Endothelial cell (in vitro differentiated cells): ENCODE data around the gene FOXL3. TPM values are rescaled to one million over a fixed set of nuclear protein-coding genes. Genes with fewer than 3 reads are reported as not detected.

Experiments
- DNase-seq: peaks from one replicate; pipeline ENCODE4 v3.0.0; 2021; ENCODE audit warnings: low spot score
- H3K27ac Mint-ChIP-seq: one replicate; pipeline ENCODE4 v1.8.0; 2021; ENCODE audit warnings: mixed read lengths, inconsistent platforms; ENCODE audit not compliant: unreplicated experiment
- H3K27me3 Mint-ChIP-seq: one replicate; pipeline ENCODE4 v1.8.0; 2021; ENCODE audit warnings: mild to moderate bottlenecking, moderate library complexity, mixed read lengths, inconsistent platforms; ENCODE audit not compliant: unreplicated experiment
- H3K36me3 Mint-ChIP-seq: one replicate; pipeline ENCODE4 v1.8.0; 2021; ENCODE audit warnings: mild to moderate bottlenecking, low read depth, mixed read lengths, inconsistent platforms; ENCODE audit not compliant: unreplicated experiment
- H3K4me1 Mint-ChIP-seq: one replicate; pipeline ENCODE4 v1.8.0; 2021; ENCODE audit warnings: mild to moderate bottlenecking, mixed read lengths, inconsistent platforms; ENCODE audit not compliant: unreplicated experiment
- H3K4me3 Mint-ChIP-seq: one replicate; pipeline ENCODE4 v1.8.0; 2021; ENCODE audit warnings: mild to moderate bottlenecking, mixed read lengths, inconsistent platforms; ENCODE audit not compliant: unreplicated experiment
- H3K9me3 Mint-ChIP-seq: one replicate; pipeline ENCODE4 v1.8.0; 2021; ENCODE audit warnings: mixed read lengths, inconsistent platforms; ENCODE audit not compliant: unreplicated experiment
- total RNA-seq: library from RNA; stranded (reverse); fragmentation: NEBNext Ultra II Directional; extraction: Animal tissue kit (Norgen Biotek cat#: 25700); gene quantifications from one replicate; pipeline ENCODE4 v1.2.1, GENCODE V29; 2021; ENCODE audit not compliant: unreplicated experiment
- TF ChIP-seq, protein P1 (sequence below): fragments of 200-600 bp; sonication (generic); IDR thresholded peaks from one replicate; pipeline ENCODE4 v1.5.0; 2021; ENCODE audit warnings: antibody characterized with exemption; ENCODE audit not compliant: unreplicated experiment

FOXL3 gene
- total RNA-seq, 1 donor from 2014 or later, result not detected

DNA sequence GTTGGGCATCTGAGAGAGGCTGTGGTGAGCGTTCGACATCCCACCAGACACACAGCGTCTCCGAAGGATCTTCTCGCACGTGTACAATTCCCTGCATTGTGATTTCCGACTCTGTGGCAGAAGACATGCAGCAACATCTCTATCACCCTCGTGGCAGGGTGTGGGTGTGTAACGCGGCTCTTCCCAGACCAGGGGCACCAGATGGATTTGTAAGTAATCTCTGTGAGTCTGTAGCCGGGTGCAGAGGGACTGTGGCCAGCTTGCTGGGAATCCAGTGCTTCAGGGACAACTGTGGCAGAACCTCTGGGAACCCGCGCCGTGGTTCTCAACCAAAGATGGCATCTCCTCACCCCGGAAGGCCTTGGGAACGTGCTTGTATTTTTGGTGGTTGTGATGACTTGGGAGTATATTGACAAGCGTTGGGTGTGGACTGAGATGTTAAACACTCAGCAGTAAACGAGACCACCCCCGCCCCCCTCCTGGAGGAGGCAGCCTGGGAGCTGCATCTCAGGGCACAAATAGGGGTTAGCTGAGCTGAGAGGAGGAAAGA lies 21.2 kb downstream of the FOXL3 start:
- Mint-ChIP-seq H3K4me3 (no peak overlapping the region), H3K27me3 (peaks cover 7% of the 10 kb centered on the region), H3K27ac (no peak overlapping the region), H3K4me1 (peaks cover 7% of the 10 kb centered on the region), H3K9me3 (no peaks in the 10 kb centered on the region), H3K36me3 (no peaks in the 10 kb centered on the region)
- TF ChIP-seq, protein P1, sequence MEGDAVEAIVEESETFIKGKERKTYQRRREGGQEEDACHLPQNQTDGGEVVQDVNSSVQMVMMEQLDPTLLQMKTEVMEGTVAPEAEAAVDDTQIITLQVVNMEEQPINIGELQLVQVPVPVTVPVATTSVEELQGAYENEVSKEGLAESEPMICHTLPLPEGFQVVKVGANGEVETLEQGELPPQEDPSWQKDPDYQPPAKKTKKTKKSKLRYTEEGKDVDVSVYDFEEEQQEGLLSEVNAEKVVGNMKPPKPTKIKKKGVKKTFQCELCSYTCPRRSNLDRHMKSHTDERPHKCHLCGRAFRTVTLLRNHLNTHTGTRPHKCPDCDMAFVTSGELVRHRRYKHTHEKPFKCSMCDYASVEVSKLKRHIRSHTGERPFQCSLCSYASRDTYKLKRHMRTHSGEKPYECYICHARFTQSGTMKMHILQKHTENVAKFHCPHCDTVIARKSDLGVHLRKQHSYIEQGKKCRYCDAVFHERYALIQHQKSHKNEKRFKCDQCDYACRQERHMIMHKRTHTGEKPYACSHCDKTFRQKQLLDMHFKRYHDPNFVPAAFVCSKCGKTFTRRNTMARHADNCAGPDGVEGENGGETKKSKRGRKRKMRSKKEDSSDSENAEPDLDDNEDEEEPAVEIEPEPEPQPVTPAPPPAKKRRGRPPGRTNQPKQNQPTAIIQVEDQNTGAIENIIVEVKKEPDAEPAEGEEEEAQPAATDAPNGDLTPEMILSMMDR, result no peak
- no peak for DNase-seq

DNA sequence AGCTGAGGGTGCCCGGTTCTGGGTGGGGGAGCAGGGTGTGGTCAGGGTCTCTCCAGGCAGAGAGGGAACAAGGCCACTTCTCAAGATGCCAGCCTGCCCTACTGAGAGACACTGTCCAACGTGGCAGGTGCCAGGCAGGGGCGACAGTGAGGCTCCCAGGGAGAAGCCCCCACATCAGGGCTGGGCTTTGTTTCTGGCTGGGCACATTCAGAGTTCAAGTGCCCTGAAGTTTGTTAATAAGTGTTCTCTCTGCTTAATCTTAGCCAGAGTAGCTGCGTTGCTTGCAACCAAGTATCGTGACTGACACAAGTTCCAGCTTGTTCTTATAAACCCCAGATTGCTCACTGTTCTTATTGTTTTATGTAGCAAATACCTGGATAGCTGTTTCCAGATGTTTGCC lies 21.8 kb downstream of the FOXL3 start:
- Mint-ChIP-seq H3K36me3 (no peaks in the 10 kb centered on the region), H3K27me3 (peaks cover 5% of the 10 kb centered on the region), H3K4me3 (no peak overlapping the region), H3K4me1 (peaks cover 7% of the 10 kb centered on the region), H3K9me3 (no peaks in the 10 kb centered on the region), H3K27ac (no peak overlapping the region)
- no peak for DNase-seq
- TF ChIP-seq, protein P1, result no peak

DNA sequence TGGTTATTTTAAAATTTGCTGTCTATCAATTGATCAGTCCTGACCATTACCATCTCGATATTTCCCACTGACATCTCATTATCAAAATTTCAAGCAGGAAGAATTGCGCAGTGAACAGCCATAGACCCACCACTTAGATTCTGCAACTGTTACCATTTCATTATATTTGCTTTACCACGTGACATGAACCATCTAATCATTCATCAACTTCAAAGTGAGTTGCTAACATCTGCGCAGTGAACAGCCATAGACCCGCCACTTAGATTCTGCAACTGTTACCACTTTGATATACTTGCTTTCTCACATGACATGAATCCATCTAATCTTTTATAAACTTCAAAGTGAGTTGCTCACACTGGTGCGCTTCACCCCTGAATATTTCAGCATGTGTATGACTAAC lies 22.5 kb downstream of the FOXL3 start:
- no peak for DNase-seq
- peaks cover 5% of the 10 kb centered on the region for H3K27me3 Mint-ChIP-seq
- peaks cover 7% of the 10 kb centered on the region for H3K4me1 Mint-ChIP-seq
- H3K4me3 Mint-ChIP-seq, result no peak overlapping the region
- H3K27ac Mint-ChIP-seq, result no peak overlapping the region
- H3K9me3 Mint-ChIP-seq, result no peaks in the 10 kb centered on the region
- no peaks in the 10 kb centered on the region for H3K36me3 Mint-ChIP-seq
- TF ChIP-seq, protein P1, result no peak

DNA sequence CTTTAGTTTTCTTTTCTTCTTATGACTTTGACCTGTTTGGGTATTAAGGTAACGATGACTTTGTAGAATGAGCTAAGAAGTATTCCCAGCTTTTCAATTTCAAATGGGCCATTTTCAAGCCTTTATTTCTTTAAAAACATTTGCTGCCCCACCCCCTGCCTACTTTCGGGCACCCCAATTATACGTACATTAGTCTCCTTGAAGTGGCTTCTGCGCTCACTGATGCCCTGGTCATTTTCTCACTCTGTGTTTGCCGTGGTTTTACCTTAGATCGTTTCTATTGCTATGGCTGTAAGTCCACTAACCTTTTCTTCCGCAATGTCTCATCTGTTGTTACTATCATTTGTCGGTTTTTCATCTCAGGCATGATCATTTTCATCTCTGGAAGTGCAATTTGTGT lies 24.9 kb downstream of the FOXL3 start:
- DNase-seq, result no peak
- Mint-ChIP-seq H3K36me3 (no peaks in the 10 kb centered on the region), H3K9me3 (no peaks in the 10 kb centered on the region), H3K4me1 (peaks cover 7% of the 10 kb centered on the region), H3K27ac (no peak overlapping the region), H3K4me3 (no peak overlapping the region), H3K27me3 (peaks cover 6% of the 10 kb centered on the region)
- TF ChIP-seq, protein P1, result no peak

DNA sequence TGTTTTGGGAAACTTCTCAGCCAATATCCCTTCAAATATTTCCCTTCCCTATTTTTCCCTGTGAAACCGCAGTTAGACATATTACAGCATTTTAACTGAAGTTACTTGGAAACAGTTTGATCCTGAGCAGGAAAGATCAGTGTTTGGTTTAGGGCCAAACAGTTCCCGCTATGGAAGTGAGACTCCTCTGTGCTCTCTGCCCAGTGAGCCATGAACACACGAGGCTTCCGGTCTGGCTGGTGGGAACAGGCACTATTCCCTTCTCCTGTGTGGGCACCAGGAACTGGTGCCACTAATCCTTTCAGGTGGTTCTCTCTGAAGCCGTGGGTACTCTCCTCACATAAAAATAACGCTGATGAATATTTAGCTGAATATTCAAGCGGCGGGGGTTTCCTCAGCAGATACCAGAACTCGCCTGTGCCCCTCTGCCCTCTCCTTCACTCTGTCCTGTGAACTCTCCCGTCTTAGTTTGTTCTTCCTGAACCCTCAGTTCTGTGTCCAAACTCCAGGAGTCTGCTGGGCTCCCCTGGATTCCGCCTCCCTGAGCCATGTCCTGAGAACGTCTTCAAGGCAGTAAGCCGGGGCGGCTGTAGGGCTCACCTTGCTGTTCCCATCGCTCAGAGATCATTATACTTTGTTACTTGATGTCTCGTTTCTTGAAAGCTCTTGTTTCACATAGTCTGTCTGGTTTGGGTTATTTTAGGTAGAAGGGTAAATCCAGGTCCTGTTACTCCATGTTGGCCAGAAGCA lies 25.7 kb downstream of the FOXL3 start:
- H3K27ac Mint-ChIP-seq, result no peak overlapping the region
- H3K4me3 Mint-ChIP-seq, result no peak overlapping the region
- peaks cover 6% of the 10 kb centered on the region for H3K27me3 Mint-ChIP-seq
- H3K36me3 Mint-ChIP-seq, result no peaks in the 10 kb centered on the region
- H3K4me1 Mint-ChIP-seq, result peaks cover 7% of the 10 kb centered on the region
- no peak for DNase-seq
- no peaks in the 10 kb centered on the region for H3K9me3 Mint-ChIP-seq
- TF ChIP-seq, protein P1, result no peak
